Right lobe of liver (tissue), 4 donors: ENCODE measurements around the gene C20orf141.

Source experiments
- POLR2A ChIP-seq: fragments of 450-650 bp; IDR thresholded peaks from one replicate; pipeline ENCODE4 v1.6.1; 2017; ENCODE audit warnings: antibody characterized with exemption, mild to moderate bottlenecking
- TF ChIP-seq, protein P1 (sequence below), 4 donors: fragments of 200-600 bp in 3 of 4; fragments of 450-650 bp in 1 of 4; IDR thresholded peaks; one replicate each; pipeline versions ENCODE4 v1.5.1 to v1.8.0; 2016 to 2022; ENCODE audit warnings: antibody characterized with exemption in 4 of 4, mild to moderate bottlenecking in 2 of 4
- donor health status: DM: no; HTN: no; CAD: no.
- donor health status: DM: no; HTN: no; CAD: no.
- donor health status: DM: no; HTN: yes; CAD: no.

GRCh38 chr20:2859330-2860121 is 44.7 kb downstream of the C20orf141 start:
- TF ChIP-seq, protein P1, sequence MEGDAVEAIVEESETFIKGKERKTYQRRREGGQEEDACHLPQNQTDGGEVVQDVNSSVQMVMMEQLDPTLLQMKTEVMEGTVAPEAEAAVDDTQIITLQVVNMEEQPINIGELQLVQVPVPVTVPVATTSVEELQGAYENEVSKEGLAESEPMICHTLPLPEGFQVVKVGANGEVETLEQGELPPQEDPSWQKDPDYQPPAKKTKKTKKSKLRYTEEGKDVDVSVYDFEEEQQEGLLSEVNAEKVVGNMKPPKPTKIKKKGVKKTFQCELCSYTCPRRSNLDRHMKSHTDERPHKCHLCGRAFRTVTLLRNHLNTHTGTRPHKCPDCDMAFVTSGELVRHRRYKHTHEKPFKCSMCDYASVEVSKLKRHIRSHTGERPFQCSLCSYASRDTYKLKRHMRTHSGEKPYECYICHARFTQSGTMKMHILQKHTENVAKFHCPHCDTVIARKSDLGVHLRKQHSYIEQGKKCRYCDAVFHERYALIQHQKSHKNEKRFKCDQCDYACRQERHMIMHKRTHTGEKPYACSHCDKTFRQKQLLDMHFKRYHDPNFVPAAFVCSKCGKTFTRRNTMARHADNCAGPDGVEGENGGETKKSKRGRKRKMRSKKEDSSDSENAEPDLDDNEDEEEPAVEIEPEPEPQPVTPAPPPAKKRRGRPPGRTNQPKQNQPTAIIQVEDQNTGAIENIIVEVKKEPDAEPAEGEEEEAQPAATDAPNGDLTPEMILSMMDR (IDR thresholded peaks at IDR 0.05): no peak
- TF ChIP-seq POLR2A: no peak
